NCI-H82 treated with DMSO at 0.1 percent for 48 hours (cell line): Measurements from ENCODE around the gene FLNB.

ENCODE experiments used
- DNase-seq: peaks from one replicate; lab custom pipeline; 2025; ENCODE audit not compliant: unreplicated experiment; lab: John Stamatoyannopoulos, UW

The FLNB gene

DNA sequence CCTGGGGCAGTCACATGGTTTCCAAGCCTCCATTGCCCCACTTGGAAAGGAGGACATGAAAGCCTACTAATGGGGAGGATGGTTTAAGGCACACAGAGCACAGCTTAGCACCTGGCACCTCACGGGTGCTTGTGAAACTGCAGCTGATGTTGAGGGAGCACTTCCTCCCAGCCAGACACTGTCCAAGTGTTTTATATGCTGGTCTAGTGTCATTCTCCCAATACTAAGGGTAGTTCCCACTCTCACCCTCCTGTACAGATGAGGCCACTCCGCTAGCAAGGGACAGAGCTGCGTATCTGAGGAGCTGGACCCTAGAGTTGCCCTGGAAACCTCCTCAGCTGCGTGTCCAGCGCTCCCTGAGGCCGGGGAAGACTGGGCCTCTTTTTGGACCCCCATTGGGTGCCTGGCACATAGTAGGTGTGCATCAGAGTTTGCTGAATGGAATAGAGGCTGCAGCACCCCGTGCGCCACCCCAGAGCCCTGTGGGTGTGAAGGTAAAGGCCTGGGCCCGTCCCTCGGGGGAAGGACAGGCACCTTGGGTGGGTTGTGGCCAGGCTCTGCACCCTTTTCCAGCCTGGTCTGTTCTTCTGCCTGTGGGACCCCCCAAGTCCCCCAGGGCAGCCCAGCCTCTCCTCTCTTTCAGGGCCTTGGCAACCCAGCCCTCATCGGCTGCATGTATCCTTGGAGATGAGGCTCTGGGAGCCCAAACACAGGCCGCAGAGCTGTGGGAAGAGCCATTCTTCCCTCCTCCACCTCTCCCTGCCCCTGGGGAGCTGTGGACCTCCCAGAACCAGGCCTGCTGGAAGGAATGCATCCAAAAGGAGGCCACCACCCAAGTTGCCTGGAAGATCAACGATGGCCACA, 171.2 kb downstream of the FLNB start:
- no peak for DNase-seq

GRCh38 chr3:58180099-58180880, 172.1 kb downstream of the FLNB start:
- DNase-seq, result no peak

DNA sequence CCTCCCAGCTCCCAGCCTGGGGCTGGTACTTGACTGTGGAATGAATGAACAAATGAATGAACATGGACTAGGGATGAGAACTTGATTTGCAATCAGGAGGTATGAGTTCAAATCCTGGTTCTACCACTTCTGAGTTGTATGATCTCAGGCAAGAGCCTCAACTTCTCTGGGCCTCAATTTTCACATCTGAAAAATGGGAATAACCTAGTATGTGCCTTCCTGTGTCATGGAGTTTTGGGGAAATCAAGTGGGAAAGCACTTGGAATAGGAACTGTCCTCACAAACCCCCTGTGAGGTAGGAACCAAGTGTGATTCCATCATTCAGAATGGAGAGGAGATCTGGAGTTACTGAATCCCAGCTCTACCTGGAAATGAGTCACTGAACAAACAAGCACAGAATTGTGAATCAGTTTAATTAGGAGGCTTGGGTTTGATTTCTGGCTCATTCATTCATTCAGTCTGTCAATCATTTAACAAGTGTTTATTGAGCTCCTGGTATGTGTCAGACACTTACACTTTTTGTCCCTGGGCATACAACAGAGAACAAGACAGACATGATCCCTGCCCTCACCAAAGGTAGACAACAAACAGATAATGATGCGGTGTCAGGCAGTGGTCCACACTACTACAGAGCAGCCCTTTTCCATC, 172.8 kb downstream of the FLNB start:
- DNase-seq, result no peak

- no peak for DNase-seq
Measured at GRCh38 chr3:58183221-58183620, 175.0 kb downstream of the FLNB start.

- no peak for DNase-seq
Measured at GRCh38 chr3:58183891-58184290, 175.7 kb downstream of the FLNB start.

DNA sequence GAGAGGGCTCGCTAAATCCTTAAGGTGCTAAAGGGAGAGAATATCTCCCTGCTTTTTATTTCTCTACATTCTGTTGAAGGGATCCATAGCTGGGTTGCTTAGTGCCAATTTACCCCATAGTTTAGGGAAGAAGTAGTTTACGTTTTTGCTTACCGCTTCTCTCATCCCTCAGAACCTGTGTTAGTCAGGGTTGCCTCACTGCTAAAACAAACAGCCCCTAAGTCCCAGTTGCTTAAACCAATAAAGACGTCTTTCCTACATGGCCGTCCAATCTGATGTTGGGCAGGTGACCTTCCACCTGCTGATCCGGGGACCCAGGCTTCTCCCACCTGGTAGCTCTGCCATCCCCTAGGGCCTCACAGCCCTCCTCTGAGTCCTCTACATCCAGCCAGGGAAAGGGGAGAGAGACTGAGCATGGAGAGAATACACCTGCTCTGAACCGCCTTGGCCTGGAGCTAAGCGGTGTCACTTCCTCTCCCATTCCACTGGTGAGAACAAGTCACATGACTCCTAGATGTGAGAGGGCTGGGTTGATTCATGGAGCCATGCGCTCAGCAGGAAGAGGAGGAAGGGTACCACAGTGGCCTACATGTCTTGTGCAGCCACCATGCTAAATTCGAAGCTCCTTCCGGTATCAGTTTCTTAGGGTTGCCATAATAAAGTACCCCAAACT, 176.2 kb downstream of the FLNB start:
- no peak for DNase-seq

DNA sequence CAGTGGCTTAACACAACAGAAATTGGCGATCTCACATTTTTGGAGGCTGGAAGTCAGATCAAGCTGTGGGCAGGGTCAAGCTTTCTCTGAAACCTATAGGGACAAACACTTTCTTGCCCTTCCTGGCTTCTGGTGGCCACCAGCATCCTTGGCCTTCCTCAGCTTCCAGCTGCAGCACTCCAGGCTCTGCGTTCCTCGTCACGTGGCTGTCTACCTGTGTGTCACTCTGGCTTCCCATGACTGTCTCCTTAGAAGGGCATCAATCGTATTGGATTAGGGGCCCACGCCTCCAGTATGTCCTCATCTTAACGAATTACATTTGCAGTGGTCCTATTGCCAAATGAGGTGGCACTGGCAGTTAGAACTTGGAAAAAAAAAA, 176.7 kb downstream of the FLNB start:
- no peak for DNase-seq

- no peak for DNase-seq
Measured at GRCh38 chr3:58188173-58188564, 179.9 kb downstream of the FLNB start.

DNA sequence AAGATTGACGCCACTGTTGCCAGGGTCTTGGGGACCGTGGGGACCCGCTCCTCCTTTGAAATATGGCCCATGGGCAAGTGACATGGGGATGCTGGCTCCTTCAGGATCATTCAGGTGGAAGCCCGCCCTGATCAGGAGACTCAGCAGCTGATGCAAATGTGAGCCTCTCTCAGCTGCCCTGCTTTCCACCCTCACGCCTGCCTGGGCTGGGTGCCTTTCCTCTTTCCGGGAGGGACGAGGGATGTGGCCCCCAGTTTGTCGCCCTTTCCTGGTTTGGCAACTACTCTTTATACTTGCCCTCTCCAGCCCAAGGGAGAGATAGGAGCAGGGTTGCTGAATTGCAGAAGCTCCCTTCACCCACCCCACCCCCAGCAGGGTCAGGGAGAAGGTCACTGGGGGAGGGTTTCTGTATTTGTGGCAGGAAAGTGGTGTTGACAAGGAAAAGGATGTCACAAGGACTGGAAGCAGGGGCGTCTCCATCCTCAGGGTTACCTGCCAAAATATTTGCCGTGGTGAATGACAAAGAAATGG, 180.8 kb downstream of the FLNB start:
- no peak for DNase-seq

GRCh38 chr3:58189691-58190090, 181.5 kb downstream of the FLNB start:
- DNase-seq, result no peak

DNA sequence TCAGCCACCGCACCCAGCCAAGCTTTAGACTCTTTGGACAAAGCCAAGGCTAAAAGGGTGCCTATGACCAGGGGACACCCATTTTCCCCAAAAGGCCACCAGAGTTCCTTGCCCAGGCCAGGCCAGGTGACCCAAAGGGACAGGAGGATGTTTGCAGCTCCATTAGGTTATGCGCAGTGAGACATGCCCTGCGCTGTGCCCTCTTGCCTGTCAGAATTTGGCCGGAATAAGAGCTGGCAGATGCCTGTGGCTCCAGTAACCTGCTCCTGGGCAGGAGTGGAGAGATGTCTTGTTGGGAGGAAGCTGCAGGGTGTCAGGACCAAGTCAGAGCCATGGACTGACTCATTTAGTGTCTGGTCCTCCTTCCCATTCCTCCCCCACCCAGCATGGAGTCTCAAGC, 182.1 kb downstream of the FLNB start:
- DNase-seq, result no peak

GRCh38 chr3:58190882-58191281, 182.7 kb downstream of the FLNB start:
- no peak for DNase-seq

GRCh38 chr3:58191361-58191991, 183.3 kb downstream of the FLNB start:
- no peak for DNase-seq

- DNase-seq, result no peak
Measured at GRCh38 chr3:58192069-58192468, 183.8 kb downstream of the FLNB start.

DNA sequence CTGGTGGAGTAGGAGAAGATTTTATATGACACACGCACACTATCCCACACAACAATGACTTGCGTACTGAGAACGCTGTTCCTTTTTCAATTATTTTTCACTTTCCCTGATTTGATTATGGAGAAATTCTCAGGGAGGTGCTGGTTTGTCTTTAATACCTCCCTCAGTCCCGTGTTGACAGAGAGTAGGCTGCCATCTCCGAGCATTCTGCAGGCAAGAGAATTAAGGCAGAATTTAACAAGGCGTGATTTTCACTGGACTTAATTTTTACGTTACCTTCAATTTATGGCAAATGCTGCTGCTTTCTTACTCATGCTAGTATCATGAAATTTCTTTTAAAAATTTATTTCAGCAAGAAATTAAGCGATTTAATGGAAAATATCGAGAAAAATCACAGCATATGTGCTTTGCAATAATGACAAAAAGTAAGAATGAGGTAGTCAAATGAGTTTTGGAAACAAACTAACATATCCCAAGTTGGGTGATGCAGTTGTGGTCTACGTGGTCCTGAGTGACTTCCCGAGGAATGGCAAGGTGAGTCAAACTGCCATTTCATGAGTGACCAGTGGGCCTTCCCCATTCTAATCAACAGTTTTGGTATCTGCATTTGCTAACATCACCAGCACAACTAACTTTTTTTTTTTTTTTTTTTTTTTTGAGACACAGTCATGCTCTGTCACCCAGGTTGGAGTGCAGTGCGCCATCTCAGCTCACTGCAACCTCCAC, 185.6 kb downstream of the FLNB start:
- no peak for DNase-seq

GRCh38 chr3:58197588-58197987, 189.4 kb downstream of the FLNB start:
- DNase-seq, result no peak

DNA sequence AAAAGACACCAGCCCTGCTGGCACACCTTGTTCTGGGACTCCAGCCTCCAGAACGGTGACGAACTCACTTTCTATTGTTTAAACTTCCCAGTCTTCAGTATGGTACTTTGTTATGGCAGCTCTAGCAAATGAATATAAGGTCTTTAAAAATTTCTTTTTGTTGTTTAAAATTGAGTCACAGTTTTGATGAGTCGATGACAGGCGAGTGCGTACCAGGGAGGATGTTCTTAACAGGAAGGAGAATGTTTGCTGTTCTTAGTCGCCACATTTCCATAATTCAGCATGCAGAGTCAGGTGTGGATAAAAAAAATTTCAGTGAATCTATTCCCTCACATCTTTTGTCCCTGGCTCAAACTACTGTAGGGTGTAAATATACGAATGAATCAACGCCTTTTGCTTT, 190.1 kb downstream of the FLNB start:
- no peak for DNase-seq

GRCh38 chr3:58198804-58199203, 190.6 kb downstream of the FLNB start:
- DNase-seq, result no peak

DNA sequence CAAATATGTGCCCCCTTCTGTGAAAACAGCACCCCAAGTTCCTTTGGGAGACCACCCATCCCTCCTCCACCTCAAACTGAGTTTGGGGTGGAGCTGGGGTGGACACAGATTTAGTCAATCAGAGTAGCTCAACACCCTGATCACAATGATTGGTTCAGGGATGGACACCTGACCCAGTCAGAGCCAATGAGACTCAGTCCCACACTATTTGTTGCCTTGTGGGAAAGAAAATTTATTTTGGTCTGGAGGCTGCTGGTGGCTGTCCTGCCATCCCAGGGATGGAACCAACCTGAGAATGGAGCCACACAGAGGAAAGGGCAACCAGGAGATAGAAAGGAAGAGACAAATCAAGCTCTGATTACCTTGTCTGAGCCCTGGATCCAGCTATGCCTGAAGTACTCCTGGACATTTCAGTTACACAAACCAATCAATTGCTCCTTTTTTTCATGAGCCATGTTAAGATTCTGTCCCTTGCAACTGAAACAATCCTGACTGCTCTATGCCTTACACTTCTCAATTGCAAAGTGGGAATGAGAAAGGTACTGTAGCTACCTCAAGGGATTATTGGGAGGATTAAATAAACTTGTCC, 192.0 kb downstream of the FLNB start:
- no peak for DNase-seq
